Tibial nerve (tissue), 4 donors: ENCODE measurements around the gene SLC66A1.

Experiments
- CTCF ChIP-seq, 5 experiments: fragments of 200-600 bp in 3 of 5; fragments of 450-650 bp in 2 of 5; sonication (generic) in 3 of 5; IDR thresholded peaks; one replicate each; pipeline ENCODE4 v1.5.1; 2016 to 2019; ENCODE audit warnings: antibody characterized with exemption in 5 of 5, mild to moderate bottlenecking in 3 of 5, moderate library complexity in 2 of 5
- EP300 ChIP-seq, 2 donors: sonication (generic); formaldehyde crosslinking; IDR thresholded peaks; one replicate each; pipeline ENCODE4 v1.6.1; 2017; ENCODE audit warnings: antibody characterized with exemption in 2 of 2, mild to moderate bottlenecking in 1 of 2

DNA sequence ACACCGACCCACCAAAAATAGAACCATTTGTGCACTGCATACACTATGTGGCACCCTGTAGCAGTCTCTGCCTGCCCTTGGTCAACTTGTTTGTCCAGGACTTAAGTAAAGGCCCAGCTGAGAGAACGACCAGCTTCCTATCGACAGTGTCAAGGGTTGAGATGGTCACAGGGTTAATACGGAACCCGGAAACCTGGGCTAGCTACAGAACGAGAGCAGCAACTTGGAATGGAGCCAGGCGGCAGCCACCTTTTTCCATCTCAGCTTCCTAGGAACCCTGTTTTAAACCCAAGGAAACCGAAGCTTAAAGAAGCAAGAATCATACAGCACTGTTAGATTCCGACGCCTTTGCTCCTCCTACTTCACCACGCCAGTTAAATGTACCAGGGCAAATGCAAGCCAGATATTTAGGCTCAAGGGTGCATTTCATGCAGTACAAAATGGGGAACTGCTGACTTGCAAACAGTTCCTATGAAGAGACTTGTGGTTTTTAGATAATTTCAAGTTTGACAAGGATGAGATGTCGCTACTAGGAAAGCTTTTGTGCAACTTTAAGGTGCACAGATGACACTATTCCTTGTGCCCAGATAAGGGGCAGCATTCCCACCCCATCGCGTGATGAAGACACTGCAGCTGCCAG lies 35.5 kb downstream of the SLC66A1 start:
- TF ChIP-seq CTCF (IDR thresholded peaks at IDR 0.05) (no peak), EP300 (IDR thresholded peaks at IDR 0.05) (no peak)
